HepG2 (cell line): ENCODE data around the gene COMT.

Experiments used
- BHLHE40 ChIP-seq: IDR thresholded peaks from 2 replicates; pipeline ENCODE4 v1.6.1; 2011; ENCODE audit warnings: low read length, improper control_type of control experiment
- CEBPG ChIP-seq: IDR thresholded peaks from 2 replicates; pipeline ENCODE4 v1.6.1; 2016
- GABPA ChIP-seq, 2 experiments: IDR thresholded peaks; 2 replicates each; pipeline ENCODE4 v1.6.1; 2011 to 2016; ENCODE audit warnings: low read depth in 2 of 2, low read length in 1 of 2, missing biosample characterization in 1 of 2, missing genetic modification characterization in 1 of 2
- MYNN ChIP-seq: sonication (generic); formaldehyde crosslinking; IDR thresholded peaks from 2 replicates; pipeline ENCODE4 v1.4.0; 2020; ENCODE audit warnings: mild to moderate bottlenecking, low read depth, missing genetic modification reagents
- POLR2AphosphoS5 ChIP-seq: IDR thresholded peaks from 2 replicates; pipeline ENCODE4 v1.6.1; 2012; ENCODE audit warnings: low read depth, low read length
- ZNF556 ChIP-seq: sonication (generic); formaldehyde crosslinking; IDR thresholded peaks from 2 replicates; pipeline ENCODE4 v1.4.0; 2020; ENCODE audit warnings: mild to moderate bottlenecking, missing genetic modification reagents, borderline replicate concordance

DNA sequence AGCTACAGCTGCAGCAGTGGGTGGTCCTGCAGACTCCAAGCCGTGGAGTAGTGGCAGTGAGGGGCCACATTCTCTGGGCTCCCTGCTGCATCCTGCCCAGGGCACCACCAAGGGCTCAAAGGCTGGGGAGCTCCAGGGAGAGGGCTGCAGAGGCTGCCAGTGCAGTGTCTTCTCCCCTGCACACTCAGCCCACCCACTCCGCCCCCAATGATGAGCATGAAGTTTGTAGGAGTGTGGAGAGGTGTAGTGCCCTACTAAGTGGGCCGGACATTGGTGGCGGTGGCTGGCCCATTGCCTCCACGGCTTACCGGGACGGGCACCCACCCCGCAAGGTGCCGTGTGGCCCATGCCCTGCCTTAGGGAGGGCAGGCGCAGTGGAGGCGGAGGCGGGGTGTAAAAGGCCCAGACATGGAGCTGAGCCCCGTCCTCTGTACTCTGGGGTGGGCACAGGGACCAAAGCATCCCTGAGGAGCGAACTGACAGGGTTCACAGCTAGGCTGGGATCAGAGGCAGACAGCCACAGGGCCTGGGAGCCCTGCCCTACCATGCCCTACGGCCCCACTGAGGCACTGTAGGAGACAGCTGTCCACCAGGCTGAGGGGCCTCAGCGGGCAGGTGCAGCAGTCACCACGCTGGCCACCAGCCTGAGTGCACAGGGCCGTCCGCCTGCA, 56.1 kb downstream of the COMT start:
- TF ChIP-seq CEBPG (CRISPR knock-in tag) = no peak
- no peak for TF ChIP-seq POLR2AphosphoS5
- no peak for TF ChIP-seq GABPA (IDR thresholded peaks at IDR 0.05; ENCODE audit: low read depth, low read length)
- TF ChIP-seq GABPA (CRISPR knock-in tag; IDR thresholded peaks at IDR 0.05; ENCODE audit: low read depth) = no peak
- TF ChIP-seq ZNF556 (CRISPR knock-in tag) = no peak
- no peak for TF ChIP-seq MYNN (CRISPR knock-in tag)
- no peak for TF ChIP-seq BHLHE40
